GM18858 (cell line): ENCODE measurements around the gene ZNF432.
A peak's percentile ranks its signal among the peaks of the same experiment; 100 is the strongest.
"Not testable (repeated sequence)": the region's sequence is repeated elsewhere in the genome, so short reads cannot be mapped to it uniquely, and the experiment has no call there.

Experiments
- ATAC-seq: cut with Tn5 transposase; IDR thresholded peaks from one replicate; pipeline ENCODE4 v1.9.1; 2021; ENCODE audit not compliant: unreplicated experiment

Gene ZNF432

GRCh38 chr19:52048555-52049501 lies at the start of gene ZNF432:
Gene ZNF432, minus strand, starts transcription at chr19:52048838. Its CDS starts 1,970 bp downstream, at chr19:52046868.
- peak; percentile 49 for ATAC-seq

GRCh38 chr19:52096416-52096815 lies 47.8 kb upstream of the ZNF432 start:
- not testable (repeated sequence) for ATAC-seq

- ATAC-seq = no peak
Measured at GRCh38 chr19:52095172-52096014, 46.8 kb upstream of the ZNF432 start, which contains the start of gene ZNF841. Gene ZNF841, minus strand, starts transcription at chr19:52095765. Its CDS starts 10,964 bp downstream, at chr19:52084801.

GRCh38 chr19:52094526-52095130 lies 46.0 kb upstream of the ZNF432 start:
- ATAC-seq = no peak

- ATAC-seq = no peak
Measured at GRCh38 chr19:52086481-52086880, 37.8 kb upstream of the ZNF432 start.

GRCh38 chr19:52070496-52070895 lies 21.9 kb upstream of the ZNF432 start:
- no peak for ATAC-seq

GRCh38 chr19:52069653-52070052 lies 21.0 kb upstream of the ZNF432 start:
- no peak for ATAC-seq

- ATAC-seq = no peak
Measured at GRCh38 chr19:52066258-52066863, 17.7 kb upstream of the ZNF432 start.

- ATAC-seq = no peak
Measured at GRCh38 chr19:52065399-52065798, 16.8 kb upstream of the ZNF432 start.

GRCh38 chr19:52056480-52056879 lies 7.8 kb upstream of the ZNF432 start:
- not testable (repeated sequence) for ATAC-seq

- not testable (repeated sequence) for ATAC-seq
Measured at GRCh38 chr19:52051736-52052135, 3.1 kb upstream of the ZNF432 start.

- ATAC-seq = no peak
Measured at GRCh38 chr19:52039169-52039568, 9.5 kb downstream of the ZNF432 start.

- ATAC-seq = no peak
Measured at GRCh38 chr19:52034051-52034728, 14.4 kb downstream of the ZNF432 start.

- peak; percentile 2 for ATAC-seq
Measured at GRCh38 chr19:52028780-52029123, 19.9 kb downstream of the ZNF432 start.

- ATAC-seq = peak; percentile 80
Measured at GRCh38 chr19:52028027-52028779, 20.4 kb downstream of the ZNF432 start, which contains the start of gene ZNF614. Gene ZNF614, minus strand, starts transcription at chr19:52028379. Its CDS starts 2,634 bp downstream, at chr19:52025745.

GRCh38 chr19:52026255-52026990 lies 22.2 kb downstream of the ZNF432 start:
- ATAC-seq = not testable (repeated sequence)

GRCh38 chr19:52024478-52024877 lies 24.2 kb downstream of the ZNF432 start:
- not testable (repeated sequence) for ATAC-seq

- no peak for ATAC-seq
Measured at GRCh38 chr19:52022193-52022592, 26.4 kb downstream of the ZNF432 start.

GRCh38 chr19:52020506-52020905 lies 28.1 kb downstream of the ZNF432 start:
- no peak for ATAC-seq
